ENCODE results near the gene PCDHGC4.

Gene PCDHGC4

DNA sequence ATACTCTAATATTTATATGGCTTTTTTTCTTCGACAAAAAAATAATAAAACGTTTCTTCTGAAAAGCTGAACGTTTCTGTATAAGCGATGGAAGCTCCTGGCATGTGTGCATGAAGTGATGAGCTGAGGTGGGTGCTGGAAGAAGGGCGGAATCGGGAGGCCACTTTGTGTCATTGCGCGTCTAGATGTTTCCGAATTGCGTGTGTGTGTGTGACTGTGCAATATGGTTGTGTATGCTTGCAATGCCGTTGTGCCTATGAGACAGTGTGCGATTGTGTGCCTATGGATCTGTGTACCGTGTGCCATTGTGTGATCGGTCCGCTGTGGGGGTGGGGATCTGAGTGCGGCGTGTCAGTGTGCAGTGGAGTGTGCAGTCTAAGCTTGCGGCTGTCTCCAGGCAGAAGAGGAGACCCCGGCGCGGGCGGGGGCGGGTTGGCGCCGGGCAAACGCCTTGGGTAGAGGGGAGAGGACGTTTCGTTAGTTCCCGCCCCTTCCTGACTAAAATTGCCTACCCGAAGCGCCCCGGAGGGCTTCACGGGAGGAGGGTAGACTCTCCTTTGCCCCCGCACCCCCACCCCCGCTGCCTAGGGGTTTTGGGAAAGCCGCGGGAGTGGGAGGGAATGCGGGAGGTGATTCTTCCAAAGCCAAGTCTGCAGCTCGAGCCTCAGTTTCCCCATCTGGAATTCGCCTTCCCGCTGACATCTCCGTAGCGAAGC is 28.2 kb downstream of the PCDHGC4 start:
- peak; percentile 59 for DNase-seq

DNA sequence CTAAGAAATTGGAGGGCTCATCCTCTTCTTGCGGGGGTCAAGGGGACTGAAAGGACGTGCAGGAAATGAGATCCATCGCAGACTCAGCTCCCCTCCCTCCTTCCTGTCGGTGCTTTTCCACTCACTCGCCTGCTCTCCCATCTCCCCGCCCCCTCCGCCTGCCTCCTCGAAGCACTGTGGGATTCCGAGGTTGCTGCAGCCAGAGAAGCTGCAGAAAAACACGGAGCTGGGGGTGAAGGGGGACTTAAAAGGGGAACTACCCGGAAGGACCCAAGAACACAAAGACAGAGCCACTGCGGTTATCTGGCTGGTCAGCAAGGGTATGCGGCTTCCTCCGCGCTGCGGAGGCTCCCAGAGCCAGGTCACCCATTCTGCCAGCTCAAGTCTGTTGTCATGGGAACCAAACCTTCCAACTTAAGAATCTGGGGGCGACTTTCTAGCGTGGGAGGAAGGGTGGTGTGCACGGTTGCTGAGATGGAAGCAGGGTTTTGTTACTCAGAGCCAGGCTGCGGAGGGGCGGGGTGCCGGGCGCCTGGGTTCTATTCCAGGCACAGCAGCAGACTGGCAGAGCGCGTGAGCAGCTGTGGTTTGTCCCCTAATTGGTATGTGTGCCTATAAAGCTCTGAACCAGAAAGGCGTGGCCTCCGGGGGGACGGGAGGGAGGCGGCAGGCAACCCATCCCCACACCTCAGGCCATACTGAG is 28.9 kb downstream of the PCDHGC4 start:
- peak; percentile 79 for DNase-seq

DNA sequence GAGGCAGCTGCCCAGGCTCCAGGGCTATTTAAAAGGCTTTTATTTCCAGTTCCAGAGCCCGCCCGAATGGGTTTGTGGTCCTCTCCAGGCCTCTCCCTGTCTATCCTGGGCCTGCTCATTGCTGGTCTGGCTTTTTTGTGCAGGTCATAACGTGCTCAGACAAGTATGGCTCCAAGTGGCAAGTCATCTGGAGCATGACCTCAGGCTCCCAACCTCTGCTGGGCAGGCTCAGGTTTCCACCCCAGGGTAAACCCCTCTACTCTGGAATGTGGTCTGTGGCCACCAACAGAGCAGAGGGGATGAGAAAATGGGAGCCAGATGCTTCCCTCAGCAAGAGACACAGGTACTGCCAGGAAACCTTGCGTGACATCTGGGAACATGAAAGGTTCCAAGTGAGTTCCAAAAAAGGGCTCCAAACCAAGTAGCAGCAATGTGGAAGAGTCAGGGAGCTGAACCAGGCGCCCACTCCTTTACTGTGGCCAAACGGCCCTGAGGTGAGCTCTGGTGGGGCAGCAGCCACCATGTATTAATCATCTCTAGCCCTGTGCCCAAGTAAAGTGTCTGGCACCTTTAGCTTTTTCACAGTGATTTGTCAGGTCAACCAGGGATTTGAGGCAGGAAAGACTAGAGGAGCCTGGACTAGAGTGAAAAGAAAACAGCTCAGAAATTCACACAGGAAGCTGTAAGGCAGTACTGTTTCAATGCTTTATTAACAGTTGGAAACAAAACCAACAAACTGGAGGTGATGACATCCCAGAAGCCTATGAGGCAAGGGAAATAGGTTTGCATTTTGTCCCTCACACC is 29.7 kb downstream of the PCDHGC4 start:
- peak; percentile 25 for DNase-seq

DNA sequence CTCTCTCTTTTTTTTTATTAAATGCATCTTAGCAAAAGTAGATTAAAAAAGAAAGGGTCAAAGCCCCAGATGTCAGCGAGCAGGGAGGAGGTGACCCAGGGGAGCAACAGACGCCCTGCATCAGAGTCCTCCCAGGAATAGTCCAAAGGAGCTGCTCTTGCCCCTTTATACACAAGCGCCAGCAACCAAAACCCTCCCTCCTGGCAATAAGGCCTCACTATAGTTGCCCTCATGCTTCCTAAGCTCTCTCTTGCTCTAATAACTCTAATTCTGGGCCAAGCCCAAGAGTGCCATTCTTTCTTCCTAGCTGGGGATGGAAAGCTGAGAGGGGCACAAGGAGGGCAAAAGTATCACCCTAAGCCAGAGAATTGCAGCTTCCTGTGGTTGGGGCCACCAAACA is 30.3 kb downstream of the PCDHGC4 start:
- DNase-seq, result no peak

DNA sequence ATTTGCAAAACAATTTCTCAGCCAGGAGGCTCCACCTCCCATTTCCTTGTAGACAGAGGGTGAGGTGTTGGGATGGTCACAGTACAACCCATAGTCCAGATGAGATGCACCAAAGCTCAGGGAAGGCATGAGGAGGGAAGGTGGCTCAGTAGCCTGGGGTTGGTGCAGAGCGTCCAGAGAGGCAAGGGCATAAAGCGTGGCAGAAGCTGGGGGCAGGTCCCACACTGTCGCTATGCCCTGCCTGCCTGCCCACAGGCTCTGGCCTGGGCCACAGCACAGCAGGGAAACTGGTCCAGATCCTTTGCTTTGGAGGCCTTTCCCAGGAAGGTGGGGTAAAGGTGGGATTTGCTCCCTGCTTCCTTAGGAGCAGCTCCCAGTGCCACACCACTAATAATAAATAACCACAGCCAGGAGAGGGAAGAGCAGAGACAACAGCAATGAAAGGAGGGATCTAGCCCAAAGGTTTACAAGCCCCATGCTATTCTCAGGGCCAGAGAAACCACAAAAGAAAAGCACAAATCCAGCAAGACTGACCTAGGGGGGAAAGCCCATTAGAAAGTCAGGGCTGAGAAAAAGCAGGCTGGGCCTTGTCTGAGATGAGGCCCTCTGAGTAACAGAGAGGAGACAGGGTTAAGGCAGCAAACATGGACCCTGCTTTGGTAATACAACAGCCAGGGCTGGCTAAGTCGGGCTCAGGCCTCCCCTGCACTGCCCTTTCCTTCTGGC is 31.3 kb downstream of the PCDHGC4 start:
- no peak for DNase-seq

DNA sequence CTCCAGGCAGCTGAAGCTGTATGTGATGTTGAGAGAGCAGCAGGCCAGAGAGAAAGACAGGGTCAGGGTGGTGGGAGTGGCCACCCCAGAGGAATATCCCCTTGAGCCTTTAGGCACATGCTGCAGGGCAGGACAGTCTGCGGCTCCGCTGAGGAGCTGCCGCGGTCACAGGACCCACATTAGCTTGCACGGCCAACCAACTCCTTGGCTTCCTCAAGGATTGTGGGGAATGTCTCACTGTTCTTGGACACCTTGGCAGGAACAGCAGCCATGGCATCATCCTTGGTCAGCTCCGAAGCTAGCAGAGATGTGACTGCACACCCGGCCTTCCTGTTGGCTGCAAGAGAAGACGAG is 31.8 kb downstream of the PCDHGC4 start:
- no peak for DNase-seq

DNA sequence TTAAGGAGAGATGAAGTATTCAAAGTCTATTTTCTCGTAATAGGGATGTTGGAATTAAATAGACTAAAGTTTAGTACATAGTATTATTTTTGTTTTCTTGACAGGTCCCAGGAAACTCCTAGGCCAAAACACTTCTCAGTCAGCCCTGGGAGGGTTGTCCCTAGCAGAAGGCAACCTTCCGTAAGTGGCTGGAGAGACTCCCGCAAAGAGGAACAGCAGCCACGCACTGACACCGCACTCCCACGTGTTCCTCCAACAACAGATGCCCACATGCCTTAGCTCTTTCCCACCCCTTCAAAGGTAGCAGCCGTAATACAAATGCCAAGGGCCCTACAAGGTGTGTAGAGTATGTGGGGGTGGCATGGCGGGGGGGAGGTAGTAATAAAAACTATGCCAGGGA is 32.5 kb downstream of the PCDHGC4 start:
- DNase-seq, result no peak

DNA sequence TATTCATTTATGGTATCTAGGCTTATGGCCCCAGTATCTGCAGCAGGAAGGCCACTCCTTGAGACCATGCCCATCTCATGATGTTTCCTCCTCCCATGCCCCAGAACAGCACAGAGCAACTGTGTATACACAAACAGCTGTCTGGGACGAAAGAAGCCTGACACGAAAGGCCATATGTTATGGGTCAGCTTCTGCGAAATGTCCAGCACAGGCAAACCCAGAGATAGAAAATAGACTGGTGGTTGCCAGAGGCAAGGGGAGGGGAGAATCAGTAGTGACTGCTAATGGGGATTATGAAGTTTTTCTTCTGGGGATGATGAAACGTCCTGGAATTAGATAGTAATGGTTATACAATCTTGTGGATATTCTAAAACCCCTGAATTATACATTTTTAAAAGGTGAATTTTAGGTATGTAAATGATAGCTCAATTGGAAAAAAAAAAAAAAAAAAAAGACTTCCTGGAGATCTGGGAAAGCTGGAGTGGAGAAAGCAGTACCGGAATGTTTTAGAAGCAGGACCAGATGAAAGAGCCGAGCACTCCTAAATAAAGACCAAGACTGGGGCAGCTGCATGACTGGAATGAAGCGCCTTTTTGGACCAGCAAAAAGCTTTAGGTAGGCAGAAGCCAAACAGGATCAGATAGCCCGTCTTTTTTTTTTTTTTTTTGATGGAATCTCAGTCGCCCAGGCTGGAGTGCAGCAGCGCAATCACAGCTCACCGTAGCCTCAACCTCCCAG is 33.2 kb downstream of the PCDHGC4 start:
- no peak for DNase-seq

DNA sequence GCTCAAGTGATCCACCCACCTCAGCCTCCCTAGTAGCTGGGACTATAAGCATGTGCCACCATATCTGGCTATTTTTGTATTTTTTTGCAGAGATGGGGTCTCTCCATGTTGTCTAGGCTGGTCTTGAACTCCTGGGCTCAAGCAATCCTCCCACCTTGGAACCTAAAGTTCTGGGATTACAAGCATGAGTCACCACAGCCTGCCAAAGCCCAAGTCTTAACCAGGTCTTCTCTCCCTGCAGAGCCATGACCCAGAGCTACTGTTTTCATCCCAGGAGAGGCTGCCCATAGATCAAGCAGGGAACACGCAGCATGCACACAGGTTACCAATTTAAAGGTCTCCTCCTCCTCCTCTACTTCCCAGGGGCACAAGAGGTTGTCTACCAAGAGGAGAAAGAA is 33.8 kb downstream of the PCDHGC4 start:
- DNase-seq, result no peak

DNA sequence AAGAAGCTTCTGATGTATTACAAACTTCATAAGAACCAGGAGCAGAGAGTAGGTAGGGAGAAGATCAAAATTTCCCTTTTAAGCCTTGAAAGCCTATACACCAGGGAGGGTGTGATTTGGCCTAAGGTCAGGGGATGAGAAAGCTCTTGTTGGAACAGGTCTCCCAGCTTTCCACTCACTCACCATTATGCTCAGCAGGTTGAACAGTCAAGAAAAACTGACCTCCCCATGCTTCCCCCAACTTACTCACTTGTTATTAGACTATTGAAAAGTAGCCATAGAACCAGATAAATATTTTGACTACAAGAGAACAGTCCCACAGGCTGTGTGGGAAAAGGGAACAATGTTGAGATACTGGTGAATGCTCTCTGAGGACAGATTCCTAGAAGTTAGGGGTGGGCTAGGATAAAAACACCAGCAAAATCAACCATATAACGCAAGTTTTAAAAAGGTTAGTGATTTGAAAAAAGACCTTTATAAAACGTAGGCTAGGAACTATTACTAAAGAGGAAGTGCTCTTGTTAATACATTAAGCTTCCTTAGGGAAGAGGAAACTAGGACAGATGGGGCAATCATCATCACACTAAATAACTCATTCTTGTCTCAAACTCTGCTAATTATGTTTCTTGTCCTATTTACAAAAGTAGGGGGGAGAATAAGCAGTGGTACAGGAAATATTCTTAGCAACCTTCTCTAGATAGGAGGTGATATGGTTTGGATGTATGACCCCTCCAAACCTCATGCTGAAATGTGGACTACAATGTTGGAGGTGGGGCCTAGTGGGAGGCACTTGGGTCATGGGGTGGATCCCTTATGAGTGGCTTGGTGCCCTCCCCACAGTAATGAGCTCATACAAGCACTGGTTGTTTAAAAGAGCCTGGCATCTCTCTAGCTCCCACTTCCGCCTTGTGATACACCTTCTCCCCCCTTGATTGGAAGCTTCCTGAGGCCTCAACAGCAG is 35.1 kb downstream of the PCDHGC4 start:
- no peak for DNase-seq

DNA sequence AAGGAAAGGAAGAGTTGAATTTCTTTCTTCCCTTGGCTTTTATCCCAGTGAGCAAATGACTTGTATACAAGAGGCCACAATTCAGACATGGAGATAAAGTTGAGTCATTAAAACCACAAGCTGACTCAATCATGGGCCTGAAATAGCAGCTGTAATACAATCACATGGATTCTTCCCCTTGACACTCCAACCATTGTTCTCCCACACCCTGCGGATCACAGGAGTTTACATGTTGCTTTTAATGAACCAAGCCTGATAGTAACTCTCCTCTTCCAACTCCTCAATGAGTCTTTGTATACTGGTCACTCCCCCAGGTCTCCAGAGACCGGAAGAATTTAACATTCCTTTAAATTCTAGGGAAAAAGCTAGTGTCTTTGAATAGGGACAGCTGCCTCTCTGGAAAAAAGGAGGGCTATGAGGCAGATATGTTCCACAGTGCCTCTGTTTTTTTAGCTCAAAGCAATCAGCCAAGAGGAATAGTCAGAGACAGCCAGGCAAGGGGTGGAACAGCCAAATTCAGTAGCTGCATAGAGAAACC is 36.5 kb downstream of the PCDHGC4 start:
- DNase-seq, result no peak

DNA sequence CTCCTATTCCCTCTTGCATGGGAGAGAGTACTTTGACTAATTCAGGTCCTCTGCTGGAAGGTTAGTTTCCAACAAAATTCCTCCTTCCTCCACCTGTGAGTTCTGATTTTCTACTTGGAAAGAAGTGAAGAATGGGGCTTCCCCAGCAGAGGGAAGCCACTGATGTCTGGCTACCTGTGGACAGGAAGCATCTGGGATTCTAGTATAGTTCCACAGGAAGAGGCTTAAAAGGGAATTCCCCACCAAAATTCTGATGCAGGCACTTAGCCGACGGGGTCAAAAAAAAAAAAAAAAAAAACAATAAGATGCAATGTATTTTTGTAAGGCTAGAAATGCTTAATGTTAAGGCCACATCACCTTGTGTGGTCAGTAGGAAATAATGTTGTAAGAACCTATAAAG is 37.5 kb downstream of the PCDHGC4 start:
- DNase-seq, result no peak

DNA sequence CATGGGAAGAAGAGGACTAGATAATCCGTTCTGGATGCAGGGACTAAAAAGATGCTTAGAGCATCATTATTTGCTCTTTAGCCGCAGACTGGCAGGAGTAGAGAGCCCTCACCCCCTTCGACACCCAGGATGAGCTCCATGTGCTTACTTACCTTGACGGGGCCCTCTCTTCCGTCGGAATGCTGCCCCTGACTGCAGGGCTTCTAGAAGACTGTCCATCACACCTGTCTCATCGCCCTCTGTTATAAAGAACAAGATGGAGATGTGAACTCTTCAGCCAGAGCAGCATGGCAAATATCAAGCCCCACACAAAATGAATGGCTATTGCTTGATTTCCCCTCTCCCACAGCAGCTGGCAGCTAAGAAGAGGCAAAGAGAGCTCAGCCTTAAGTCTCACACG is 39.2 kb downstream of the PCDHGC4 start:
- DNase-seq, result no peak

DNA sequence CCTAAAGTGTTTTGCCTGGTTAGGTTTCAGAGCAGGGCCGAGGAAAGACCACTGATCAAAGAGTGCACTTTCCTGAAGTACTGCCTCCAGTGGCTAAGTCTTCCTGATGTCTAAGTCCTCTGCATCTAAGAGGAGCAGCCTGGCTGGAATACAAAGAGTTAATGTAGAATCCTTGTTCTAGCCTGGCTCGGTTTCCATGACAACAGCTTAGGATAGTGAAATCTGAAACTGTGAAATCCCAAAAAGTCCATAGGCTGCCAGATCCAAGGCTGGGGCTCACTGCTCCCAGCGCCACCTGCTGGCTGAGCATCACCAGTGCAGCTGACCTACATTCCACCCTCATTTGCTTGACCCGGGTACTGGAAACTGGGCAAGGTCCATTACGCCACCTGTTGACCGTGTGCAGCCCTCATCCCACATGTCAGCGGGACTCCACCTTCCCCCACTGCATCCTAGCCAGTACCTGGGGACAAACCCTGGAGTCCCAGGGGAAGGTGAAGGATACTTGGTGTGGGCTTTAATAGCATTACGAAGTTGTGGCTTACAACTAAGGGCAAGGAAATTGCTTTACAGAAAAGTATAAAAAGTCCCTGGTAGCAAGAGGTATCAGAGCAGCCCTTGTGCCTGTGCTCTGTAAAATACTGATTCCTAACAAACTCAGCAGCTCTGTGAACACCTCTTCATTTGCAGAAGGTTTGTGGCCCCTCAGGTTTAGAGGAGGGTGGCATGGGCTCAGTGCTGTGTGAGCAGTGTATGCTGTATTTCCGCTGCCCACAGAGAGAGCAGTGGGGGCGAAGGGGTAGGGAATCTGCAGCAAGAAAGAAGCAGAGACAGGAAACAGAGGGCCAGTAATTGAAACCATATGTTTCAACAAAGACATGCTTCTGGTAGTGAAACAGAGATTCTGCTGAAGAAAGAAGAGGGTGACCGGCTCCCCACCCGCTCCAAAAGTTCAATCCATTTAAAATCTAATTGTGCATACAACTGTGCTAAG is 40.1 kb downstream of the PCDHGC4 start:
- peak; percentile 53 for DNase-seq

DNA sequence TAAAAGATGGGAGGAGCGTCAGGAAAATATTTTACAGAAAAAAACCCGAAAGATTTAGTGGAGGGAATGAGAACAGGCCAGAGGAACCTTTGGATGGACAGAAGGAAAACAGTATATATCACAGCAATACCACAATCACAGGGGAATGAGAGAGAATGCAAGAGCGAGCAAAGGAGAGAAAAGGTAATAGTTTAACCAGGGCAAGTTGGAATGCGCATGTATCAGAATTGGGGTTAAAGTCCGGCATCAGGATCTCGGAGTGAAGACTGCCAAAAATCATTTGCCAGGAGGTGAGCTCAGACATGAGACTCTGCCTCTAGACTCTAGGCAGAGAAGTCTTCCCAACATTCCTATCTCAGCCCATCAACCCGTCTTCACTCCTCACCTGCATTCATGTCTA is 40.8 kb downstream of the PCDHGC4 start:
- no peak for DNase-seq

DNA sequence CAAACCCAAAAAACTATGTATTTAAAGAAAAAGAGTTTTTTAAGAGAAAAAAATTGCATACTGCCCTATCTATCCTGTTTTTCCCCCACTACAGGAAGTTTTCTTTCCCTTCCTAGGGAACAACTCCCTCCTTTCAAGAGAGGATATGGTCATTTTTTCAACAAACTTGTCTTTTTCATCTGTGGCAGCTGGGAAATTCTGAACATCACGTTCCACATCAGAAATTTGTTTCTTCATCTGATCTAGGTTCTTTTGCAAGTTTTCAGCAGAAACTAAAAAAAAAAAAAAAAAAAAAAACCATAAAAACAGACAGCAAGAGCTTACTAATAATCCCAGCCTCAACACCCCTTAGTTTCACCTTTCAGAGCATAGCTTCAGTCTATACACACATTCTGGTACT is 42.6 kb downstream of the PCDHGC4 start:
- DNase-seq, result no peak

DNA sequence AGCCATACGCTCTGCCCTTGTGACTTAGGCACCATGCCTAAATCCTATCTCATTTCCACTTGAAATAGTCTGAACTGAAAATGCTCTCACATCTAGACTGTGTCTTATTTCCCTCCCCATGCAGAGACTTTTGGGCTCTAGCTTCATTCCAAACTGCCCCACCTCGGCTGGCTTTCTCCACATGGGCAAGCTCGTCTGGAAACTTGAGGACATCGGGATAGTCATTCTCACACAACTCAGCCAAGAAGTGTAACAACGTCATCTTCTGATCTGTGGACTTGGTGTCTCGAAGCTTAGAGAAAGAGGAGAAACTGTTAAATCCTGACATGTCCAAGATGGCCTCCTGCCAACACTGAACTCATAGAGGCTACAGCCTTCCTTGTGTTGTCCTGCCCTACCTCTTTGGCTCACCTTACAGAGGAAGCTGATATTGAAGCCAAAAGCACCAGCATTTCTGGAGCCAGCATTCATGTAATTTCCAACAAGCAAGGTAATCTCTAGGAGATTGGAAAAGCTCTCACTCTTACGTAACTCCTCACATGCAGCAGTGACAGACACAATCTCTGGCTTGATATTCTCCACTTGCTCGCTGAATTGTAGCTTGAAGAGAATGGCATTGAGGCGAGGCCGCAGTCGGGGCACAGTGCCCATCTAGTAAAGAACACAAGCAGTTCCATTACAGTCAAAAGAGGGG is 43.6 kb downstream of the PCDHGC4 start:
- DNase-seq, result no peak

DNA sequence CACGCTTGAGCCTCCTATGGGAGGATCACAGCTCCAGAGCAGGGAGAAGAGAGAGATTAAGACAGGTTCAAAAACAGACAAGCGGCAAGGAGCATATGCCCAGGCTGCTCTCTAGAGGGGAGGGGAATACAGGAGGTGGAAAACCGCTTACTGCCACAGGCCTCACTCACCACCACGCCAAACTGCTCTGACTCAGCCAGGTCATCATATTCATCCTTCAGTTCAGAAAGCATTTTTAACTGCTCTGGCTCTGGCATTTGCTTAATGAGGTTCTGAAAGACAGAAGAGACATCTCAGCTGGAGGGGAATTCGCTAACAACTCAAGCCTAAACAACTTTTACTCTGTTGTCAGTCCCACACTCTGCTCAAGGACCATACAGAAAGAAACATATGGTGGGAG is 44.2 kb downstream of the PCDHGC4 start:
- DNase-seq, result no peak

DNA sequence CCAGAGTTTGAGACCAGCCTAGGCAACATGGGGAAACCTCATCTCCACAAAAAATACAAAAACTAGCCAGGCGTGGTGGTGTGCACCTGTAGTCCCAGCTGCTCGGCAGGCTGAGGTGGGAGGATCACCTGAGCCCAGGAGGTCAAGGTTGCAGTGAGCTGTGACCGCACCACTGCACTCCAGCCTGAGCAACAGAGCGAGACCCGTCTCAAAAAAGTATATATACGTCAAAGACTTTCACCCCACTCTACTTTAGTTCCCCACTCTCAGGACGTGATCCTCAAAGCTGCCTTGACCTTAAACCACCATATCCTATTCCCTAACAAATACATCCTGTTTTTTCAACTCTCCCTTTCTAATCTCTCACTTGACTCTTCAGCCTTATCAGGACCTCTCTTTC is 45.0 kb downstream of the PCDHGC4 start:
- no peak for DNase-seq
